ENCODE results near the gene ZNF66. TPM values are rescaled to one million over a fixed set of nuclear protein-coding genes. Genes with fewer than 3 reads are reported as not detected.
"Not testable (repeated sequence)": the region's sequence is repeated elsewhere in the genome, so short reads cannot be mapped to it uniquely, and the experiment has no call there.

ZNF66 gene
- polyA plus RNA-seq = 1 to 10 TPM; 1.9 to 4.2 (median 3.0) TPM

DNA sequence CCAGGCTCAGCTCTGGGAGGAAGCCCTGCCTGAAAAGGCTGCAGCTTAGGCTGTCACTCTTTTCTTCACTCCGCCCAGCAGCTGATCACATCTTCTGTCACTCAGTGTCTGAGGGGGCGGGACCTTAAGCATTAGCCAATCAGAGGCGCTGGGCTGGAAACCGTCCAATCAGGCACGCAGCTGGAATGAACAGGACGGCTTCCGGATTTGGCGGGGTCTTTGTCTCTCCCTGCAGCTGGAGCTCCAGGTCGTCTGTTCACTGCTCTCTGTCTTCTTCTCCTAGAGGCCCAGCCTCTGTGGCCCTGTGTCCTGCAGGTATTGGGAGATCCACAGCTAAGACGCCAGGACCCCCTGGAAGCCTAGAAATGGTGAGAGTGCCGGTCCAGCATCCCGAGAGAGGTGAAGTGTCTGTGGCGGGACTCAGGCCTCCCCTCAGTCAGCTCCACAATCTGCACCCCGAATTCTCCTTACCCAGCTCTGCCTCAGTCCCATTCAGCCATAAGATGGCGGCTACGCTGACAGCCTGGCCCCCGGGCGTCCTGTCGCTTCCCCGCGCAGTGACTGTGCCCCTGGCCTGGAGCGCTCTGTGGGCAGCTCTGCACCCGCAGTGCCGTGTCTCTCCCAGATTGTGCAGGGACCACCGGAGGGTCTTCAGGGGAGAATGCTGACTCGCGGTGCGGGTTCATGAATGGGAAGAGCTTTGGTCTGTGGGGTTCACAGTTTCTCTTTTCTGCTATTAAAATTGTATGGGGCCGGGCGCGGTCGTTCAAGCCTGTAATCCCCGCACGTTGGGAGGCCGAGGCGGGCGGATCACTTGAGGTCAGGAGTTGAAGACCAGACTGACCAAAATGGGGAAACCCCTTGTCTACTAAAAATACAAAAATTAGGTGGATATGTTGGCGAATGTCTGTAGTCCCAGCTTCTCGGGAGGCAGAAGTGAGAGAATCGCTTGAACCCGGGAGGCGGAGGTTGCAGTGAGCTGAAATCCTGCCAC, at the start of gene ZNF66:
TSS of gene ZNF66 (plus strand) at position 222 of the 994 bp plus-strand sequence. CDS start at position 366, 144 bp downstream.
- Mint-ChIP-seq H3K36me3 (peaks cover 4 to 17% (median 10%) of the 10 kb centered on the region in 3 donors), H3K27me3 (ENCODE audit: low read depth in 3 of 3) (peaks cover 6 to 10% (median 8%) of the 10 kb centered on the region in 3 donors), H3K4me3 (peak within 1 kb of the TSS; percentile 97 to 99 (median 99)), H3K27ac (peak within 1 kb of the TSS; percentile 92 to 98 (median 97)), H3K4me1 (peaks cover 24 to 42% of the 10 kb centered on the region in 2 donors), H3K9me3 (peaks cover 0 to 4% (median 0%) of the 10 kb centered on the region in 6 donors)
- peak; percentile 94 to 95 (median 94) for DNase-seq

- H3K4me3 Mint-ChIP-seq; DNase-seq; H3K36me3 Mint-ChIP-seq; H3K4me1 Mint-ChIP-seq; H3K27me3 Mint-ChIP-seq (ENCODE audit: low read depth in 3 of 3); H3K27ac Mint-ChIP-seq: not testable (repeated sequence)
- peaks cover 0 to 18% (median 11%) of the 10 kb centered on the region in 6 donors for H3K9me3 Mint-ChIP-seq
Observed at GRCh38 chr19:20750169-20750568, 25.9 kb upstream of the ZNF66 start.

GRCh38 chr19:20752291-20752690, 23.8 kb upstream of the ZNF66 start:
- H3K27me3 Mint-ChIP-seq (ENCODE audit: low read depth in 3 of 3); H3K27ac Mint-ChIP-seq; H3K4me1 Mint-ChIP-seq; H3K36me3 Mint-ChIP-seq; H3K4me3 Mint-ChIP-seq; DNase-seq: not testable (repeated sequence)
- peaks cover 0 to 13% (median 6%) of the 10 kb centered on the region in 6 donors for H3K9me3 Mint-ChIP-seq

DNA sequence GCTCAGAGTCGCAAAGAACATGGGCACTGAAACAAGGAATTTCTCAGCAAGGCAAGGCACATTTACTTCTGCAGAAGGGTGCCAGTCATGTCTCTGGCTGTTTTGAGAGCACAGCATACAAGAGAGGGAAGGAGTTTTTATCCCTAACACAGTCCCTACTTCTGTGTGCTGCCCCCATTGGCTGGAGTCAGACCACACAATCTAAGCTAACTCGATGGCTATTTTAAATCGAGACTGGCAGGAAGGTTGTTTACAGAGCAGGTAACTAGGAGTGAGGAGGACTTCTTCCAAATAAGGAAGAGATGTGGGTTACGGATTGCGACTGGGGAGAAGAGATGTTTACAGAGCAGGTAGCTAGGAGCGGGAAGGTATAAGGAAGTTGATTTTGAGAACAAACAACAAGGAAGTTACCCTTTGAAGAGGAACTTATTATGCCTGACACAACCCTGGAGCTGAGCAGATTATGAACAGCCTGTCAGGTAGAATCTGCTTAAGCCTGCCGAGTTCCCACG, 6.8 kb upstream of the ZNF66 start:
- not testable (repeated sequence) for H3K36me3 Mint-ChIP-seq; H3K4me3 Mint-ChIP-seq; DNase-seq; H3K27ac Mint-ChIP-seq; H3K4me1 Mint-ChIP-seq; H3K27me3 Mint-ChIP-seq (ENCODE audit: low read depth in 3 of 3); H3K9me3 Mint-ChIP-seq

DNA sequence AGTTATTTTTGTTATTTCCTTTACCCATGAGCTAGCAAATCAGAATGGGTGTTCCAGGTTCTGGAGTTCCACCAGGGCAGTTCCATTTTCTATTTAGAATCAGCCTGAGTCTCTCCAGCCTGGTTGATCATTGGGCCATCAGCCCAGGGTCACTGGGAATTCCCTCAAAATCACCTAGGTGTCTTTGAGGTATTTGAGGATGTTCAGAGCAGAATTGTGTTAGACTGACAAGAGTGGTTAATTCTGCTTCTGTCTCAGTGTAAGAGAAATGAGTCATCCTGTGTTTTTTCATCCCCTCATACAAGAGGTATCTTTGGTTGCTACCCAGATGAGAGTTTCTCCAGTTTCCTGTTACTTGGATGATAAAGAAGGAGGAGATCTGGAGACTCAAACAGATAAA, 11.7 kb downstream of the ZNF66 start:
- Mint-ChIP-seq H3K4me3 (no peak overlapping the region), H3K9me3 (peaks cover 7 to 38% (median 17%) of the 10 kb centered on the region in 6 donors), H3K4me1 (peaks cover 8 to 17% of the 10 kb centered on the region in 2 donors), H3K36me3 (peaks cover 26 to 58% (median 44%) of the 10 kb centered on the region in 3 donors), H3K27me3 (ENCODE audit: low read depth in 3 of 3) (peaks cover 0 to 2% (median 0%) of the 10 kb centered on the region in 3 donors), H3K27ac (no peak overlapping the region)
- DNase-seq = no peak

DNA sequence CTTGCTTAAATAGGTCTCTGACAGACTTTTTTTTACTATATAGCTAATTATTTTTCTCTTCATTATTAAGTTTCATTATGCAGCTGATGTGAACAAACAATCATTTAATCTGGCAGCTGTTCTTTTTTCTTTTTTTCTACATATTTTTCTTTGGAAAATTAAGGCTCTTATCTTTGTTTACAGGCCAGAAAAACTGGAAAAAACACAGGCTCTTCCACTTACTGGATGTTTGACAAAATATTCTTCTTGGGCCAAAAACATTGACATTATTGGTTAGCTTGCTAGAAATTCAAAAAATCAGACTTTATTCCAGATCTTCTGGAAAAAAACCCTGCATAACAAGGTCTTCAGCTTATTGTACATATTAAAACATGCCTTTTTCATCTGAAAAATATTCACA, 15.7 kb downstream of the ZNF66 start:
- Mint-ChIP-seq H3K27me3 (ENCODE audit: low read depth in 3 of 3) (peaks cover 0 to 4% (median 1%) of the 10 kb centered on the region in 3 donors), H3K27ac (no peak overlapping the region), H3K36me3 (peaks cover 22 to 63% (median 50%) of the 10 kb centered on the region in 3 donors), H3K9me3 (peaks cover 12 to 40% (median 19%) of the 10 kb centered on the region in 6 donors), H3K4me1 (peaks cover 0 to 6% of the 10 kb centered on the region in 2 donors), H3K4me3 (no peak overlapping the region)
- no peak for DNase-seq

DNA sequence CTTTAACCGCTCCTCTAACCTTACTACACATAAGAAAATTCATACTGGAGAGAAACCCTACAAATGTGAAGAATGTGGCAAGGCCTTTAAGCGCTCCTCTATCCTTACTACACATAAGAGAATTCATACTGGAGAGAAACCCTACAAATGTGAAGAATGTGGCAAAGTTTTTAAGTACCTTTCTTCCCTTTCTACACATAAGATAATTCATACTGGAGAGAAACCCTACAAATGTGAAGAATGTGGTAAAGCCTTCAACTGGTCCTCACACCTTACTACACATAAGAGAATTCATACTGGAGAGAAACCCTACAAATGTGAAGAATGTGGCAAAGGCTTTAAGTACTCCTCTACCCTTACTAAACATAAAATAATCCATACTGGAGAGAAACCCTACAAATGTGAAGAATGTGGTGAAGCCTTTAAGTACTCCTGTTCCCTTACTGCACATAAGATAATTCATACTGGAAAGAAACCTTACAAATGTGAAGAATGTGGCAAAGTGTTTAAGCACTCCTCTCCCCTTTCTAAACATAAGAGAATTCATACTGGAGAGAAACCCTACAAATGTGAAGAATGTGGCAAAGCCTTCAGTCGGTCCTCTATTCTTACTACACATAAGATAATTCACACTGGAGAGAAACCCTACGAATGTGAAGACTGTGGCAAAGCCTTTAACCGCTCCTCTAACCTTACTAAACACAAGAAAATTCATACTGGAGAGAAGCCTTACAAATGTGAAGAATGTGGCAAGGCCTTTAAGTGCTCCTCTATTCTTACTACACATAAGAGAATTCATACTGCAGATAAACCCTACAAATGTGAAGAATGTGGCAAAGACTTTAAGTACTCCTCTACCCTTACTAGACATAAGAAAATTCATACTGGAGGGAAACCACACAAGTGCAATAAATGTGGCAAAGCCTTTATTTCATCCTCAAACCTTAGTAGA, 30.5 kb downstream of the ZNF66 start:
- H3K27ac Mint-ChIP-seq; H3K4me1 Mint-ChIP-seq; H3K4me3 Mint-ChIP-seq; H3K27me3 Mint-ChIP-seq (ENCODE audit: low read depth in 3 of 3); DNase-seq: not testable (repeated sequence)
- Mint-ChIP-seq H3K9me3 (peaks cover 63 to 95% (median 92%) of the 10 kb centered on the region in 6 donors), H3K36me3 (peaks cover 48 to 62% (median 55%) of the 10 kb centered on the region in 3 donors)

DNA sequence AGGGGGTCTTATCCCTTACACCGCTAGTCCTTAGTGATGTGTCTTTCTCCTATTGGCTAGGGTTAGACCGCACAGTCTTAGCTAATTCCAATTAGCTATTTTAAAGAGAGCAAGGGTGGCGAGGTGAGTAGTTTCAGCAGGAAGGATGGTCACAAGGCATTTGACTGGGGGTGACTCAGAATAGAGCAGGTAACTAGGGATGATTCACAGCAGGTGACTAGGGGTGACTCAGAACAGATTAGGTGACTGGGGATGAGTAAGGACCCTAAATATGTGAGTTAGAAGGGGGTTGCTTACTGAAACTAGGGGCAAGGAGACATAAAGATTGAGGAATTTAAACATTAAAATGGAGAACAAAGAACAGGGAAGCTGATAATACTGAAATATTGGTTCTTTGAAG, 64.3 kb downstream of the ZNF66 start:
- no peaks in the 10 kb centered on the region for H3K4me1 Mint-ChIP-seq

More for the DNA sequence above, 64.3 kb downstream of the ZNF66 start:
- H3K27ac Mint-ChIP-seq = no peak overlapping the region
- peaks cover 28 to 86% (median 75%) of the 10 kb centered on the region in 6 donors for H3K9me3 Mint-ChIP-seq
- H3K4me3 Mint-ChIP-seq = no peak overlapping the region
- H3K27me3 Mint-ChIP-seq (ENCODE audit: low read depth in 3 of 3) = peaks cover 0 to 2% (median 0%) of the 10 kb centered on the region in 3 donors
- peaks cover 6 to 19% (median 10%) of the 10 kb centered on the region in 3 donors for H3K36me3 Mint-ChIP-seq
- no peak for DNase-seq

Other genes with a start within 250 kb of the ZNF66 start
- gene ZNF737, start 210.5 kb upstream of the ZNF66 start, polyA plus RNA-seq = 1 to 10 TPM; 2.4 to 9.1 (median 4.3) TPM
- gene ZNF626, start 114.7 kb upstream of the ZNF66 start, polyA plus RNA-seq = 10 to 100 TPM in 2 of 3 donors, 1 to 10 TPM in 1; 8.1 to 19.8 (median 11.6) TPM
- gene ZNF85, start 146.9 kb downstream of the ZNF66 start, polyA plus RNA-seq = 1 to 10 TPM; 1.7 to 7.5 (median 5.8) TPM
- 10 to 100 TPM; 11.7 to 38.7 (median 23.1) TPM for gene ZNF430, start 244.4 kb downstream of the ZNF66 start, polyA plus RNA-seq